Upper lobe of left lung (tissue), 6 donors: ENCODE measurements around the gene CRTC2. TPM values are rescaled to one million over a fixed set of nuclear protein-coding genes. Genes with fewer than 3 reads are reported as not detected.
"Not testable (repeated sequence)": the region's sequence is repeated elsewhere in the genome, so short reads cannot be mapped to it uniquely, and the experiment has no call there.

Experiments
- ATAC-seq, 2 donors: fragments of 200-7000 bp; cut with Tn5 transposase; one replicate each; pipeline ENCODE4 v1.9.1; 2022; ENCODE audit warnings: mild to moderate bottlenecking in 2 of 2, moderate library complexity in 2 of 2; ENCODE audit not compliant: low FRiP score in 2 of 2
- DNase-seq, 2 donors: peaks; one replicate each; pipeline ENCODE4 v3.0.0-alpha.2; 2019 to 2020
- H3K27ac ChIP-seq, 4 donors: fragments of 200-600 bp; sonication (generic); one replicate each; pipeline ENCODE4 v1.5.1; 2016 to 2019
- H3K27me3 ChIP-seq, 4 donors: fragments of 200-600 bp; sonication (generic); one replicate each; pipeline ENCODE4 v1.5.1; 2017 to 2019
- H3K36me3 ChIP-seq, 4 donors: fragments of 200-600 bp; sonication (generic); one replicate each; pipeline ENCODE4 v1.5.1; 2016 to 2019
- H3K4me1 ChIP-seq, 4 donors: fragments of 200-600 bp; sonication (generic); one replicate each; pipeline ENCODE4 v1.5.1; 2018 to 2019
- H3K4me3 ChIP-seq, 4 donors: fragments of 200-600 bp; sonication (generic); one replicate each; pipeline ENCODE4 v1.5.1; 2017 to 2019; ENCODE audit warnings: mild to moderate bottlenecking in 2 of 4, moderate library complexity in 1 of 4
- H3K9me3 ChIP-seq, 4 donors: fragments of 200-600 bp; sonication (generic); one replicate each; pipeline ENCODE4 v1.5.1; 2018 to 2019
- EP300 ChIP-seq, 4 donors: sonication (generic); formaldehyde crosslinking; IDR thresholded peaks; one replicate each; pipeline ENCODE4 v1.5.1; 2017; ENCODE audit warnings: antibody characterized with exemption in 4 of 4, control low read depth in 2 of 4
- POLR2A ChIP-seq, 4 donors: fragments of 450-650 bp; IDR thresholded peaks; one replicate each; pipeline ENCODE4 v1.5.1; 2016 to 2017; ENCODE audit warnings: antibody characterized with exemption in 4 of 4, mild to moderate bottlenecking in 2 of 4
- POLR2AphosphoS5 ChIP-seq, 2 donors: sonication (generic); formaldehyde crosslinking; IDR thresholded peaks; one replicate each; pipeline ENCODE4 v1.5.1; 2017; ENCODE audit warnings: antibody characterized with exemption in 2 of 2
- WGBS, 2 donors: methylation state at CpG; one replicate each; pipeline ENCODE4 v1.1.5; 2017 to 2018; 5-methylcytosine and 5-hydroxymethylcytosine counted together
- total RNA-seq, 6 donors: library from RNA; depleted of rRNA in 4 of 6; stranded (reverse); fragments of >200 nt in 4 of 6; gene quantifications; one replicate each; pipeline versions ENCODE4 v1.1.0 to v1.2.1, GENCODE V29; 2016 to 2021
- TF ChIP-seq, protein P1 (sequence below), 6 experiments: fragments of 450-650 bp in 4 of 6; fragments of 200-600 bp in 2 of 6; sonication (generic) in 2 of 6; IDR thresholded peaks; one replicate each; pipeline ENCODE4 v1.5.1; 2016 to 2019; ENCODE audit warnings: antibody characterized with exemption in 6 of 6
- donor health status: DM: no; HTN: no; CAD: no; lungs with moderate emphysema.
- donor health status: DM: no; HTN: yes; CAD: no; lungs with severe emphysema.

CRTC2 gene
- total RNA-seq, 6 donors from 2014 or later = 19.4 to 93.2 (median 37.6) TPM

DNA sequence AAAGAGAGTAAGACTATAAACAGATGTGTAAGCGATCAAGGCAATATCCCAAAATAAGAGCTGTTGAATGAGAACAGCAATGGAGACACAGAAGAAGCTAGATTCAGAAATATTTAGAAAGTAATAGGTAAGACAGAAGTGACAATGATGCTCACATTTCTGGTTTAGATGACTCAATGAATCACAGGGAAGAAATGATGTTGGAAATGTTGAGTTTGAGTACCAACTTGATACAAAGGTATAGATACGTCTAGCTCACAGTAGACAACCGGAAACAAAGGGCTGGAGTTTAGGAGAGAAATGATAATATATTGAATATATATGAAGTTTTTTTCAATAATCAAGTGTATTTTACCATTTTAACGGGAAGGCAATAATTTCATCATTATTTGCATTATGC is 42.1 kb downstream of the CRTC2 start:
- Histone ChIP-seq H3K4me1 (peaks cover 15 to 33% (median 19%) of the 10 kb centered on the region in 4 donors), H3K36me3 (peaks cover 0 to 5% (median 0%) of the 10 kb centered on the region in 4 donors), H3K27me3 (no peaks in the 10 kb centered on the region), H3K4me3 (no peak overlapping the region), H3K9me3 (no peaks in the 10 kb centered on the region), H3K27ac (no peak overlapping the region)
- TF ChIP-seq POLR2AphosphoS5 (IDR thresholded peaks at IDR 0.05) (no peak), EP300 (IDR thresholded peaks at IDR 0.05) (no peak)
- TF ChIP-seq, protein P1, sequence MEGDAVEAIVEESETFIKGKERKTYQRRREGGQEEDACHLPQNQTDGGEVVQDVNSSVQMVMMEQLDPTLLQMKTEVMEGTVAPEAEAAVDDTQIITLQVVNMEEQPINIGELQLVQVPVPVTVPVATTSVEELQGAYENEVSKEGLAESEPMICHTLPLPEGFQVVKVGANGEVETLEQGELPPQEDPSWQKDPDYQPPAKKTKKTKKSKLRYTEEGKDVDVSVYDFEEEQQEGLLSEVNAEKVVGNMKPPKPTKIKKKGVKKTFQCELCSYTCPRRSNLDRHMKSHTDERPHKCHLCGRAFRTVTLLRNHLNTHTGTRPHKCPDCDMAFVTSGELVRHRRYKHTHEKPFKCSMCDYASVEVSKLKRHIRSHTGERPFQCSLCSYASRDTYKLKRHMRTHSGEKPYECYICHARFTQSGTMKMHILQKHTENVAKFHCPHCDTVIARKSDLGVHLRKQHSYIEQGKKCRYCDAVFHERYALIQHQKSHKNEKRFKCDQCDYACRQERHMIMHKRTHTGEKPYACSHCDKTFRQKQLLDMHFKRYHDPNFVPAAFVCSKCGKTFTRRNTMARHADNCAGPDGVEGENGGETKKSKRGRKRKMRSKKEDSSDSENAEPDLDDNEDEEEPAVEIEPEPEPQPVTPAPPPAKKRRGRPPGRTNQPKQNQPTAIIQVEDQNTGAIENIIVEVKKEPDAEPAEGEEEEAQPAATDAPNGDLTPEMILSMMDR (IDR thresholded peaks at IDR 0.05) = no peak
- no peak for DNase-seq
- no peak for ATAC-seq
- 89 to 93% methylated on average over 4 of the region's 4 CpGs for WGBS, 2 donors

DNA sequence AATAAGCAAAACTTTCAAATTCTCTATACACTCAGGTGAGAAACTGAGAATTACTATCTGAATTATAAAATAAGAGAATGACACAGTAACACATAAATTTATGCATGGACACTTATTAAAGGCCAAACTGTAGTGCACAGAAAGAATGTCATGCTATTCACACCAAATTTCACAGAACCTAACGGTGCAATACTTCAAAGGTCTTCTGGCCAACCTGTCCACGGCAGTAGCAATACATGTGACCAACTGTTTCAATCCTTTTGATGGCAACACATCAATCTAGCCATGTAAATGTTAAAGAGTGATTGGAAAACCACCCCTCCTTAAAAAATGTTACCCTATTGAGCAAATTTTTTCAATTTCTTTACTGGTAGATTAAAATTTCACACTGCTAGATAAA is 46.1 kb downstream of the CRTC2 start:
- Histone ChIP-seq H3K27me3 (no peaks in the 10 kb centered on the region), H3K36me3 (peaks cover 0 to 15% (median 4%) of the 10 kb centered on the region in 4 donors), H3K4me3 (no peak overlapping the region), H3K9me3 (no peaks in the 10 kb centered on the region), H3K4me1 (peaks cover 0 to 14% (median 0%) of the 10 kb centered on the region in 4 donors), H3K27ac (no peak overlapping the region)
- TF ChIP-seq POLR2AphosphoS5 (IDR thresholded peaks at IDR 0.05) (no peak), EP300 (IDR thresholded peaks at IDR 0.05) (no peak), POLR2A (IDR thresholded peaks at IDR 0.05) (no peak)
- TF ChIP-seq, protein P1 (IDR thresholded peaks at IDR 0.05) = no peak
- DNase-seq (no peak), ATAC-seq (no peak)
- 77 to 78% methylated on average over 2 of the region's 2 CpGs for WGBS, 2 donors

DNA sequence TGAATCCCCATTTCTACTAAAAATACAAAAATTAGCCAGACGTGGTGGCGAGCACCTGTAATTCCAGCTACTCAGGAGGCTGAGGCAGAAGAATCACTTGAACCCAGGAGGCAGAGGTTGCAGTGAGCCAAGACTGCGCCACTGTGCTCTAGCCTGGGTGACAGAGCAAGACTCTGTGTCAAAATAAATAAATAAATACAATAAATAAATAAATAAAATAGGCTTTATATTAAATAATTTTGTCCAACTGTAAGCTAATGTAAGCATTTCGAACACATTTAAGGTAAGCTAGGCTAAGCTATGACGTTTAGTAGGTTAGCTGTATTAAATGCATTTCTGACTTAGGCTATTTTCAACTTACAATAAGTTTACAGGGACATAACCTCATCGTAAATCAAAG is 47.9 kb downstream of the CRTC2 start:
- Histone ChIP-seq H3K36me3 (peaks cover 0 to 11% (median 4%) of the 10 kb centered on the region in 4 donors), H3K4me1 (peaks cover 0 to 14% (median 0%) of the 10 kb centered on the region in 4 donors)
- not testable (repeated sequence) for DNase-seq, H3K9me3 ChIP-seq, H3K4me3 ChIP-seq, H3K27ac ChIP-seq, ATAC-seq, H3K27me3 ChIP-seq
- 87 to 92% methylated on average over 6 of the region's 6 CpGs for WGBS, 2 donors

DNA sequence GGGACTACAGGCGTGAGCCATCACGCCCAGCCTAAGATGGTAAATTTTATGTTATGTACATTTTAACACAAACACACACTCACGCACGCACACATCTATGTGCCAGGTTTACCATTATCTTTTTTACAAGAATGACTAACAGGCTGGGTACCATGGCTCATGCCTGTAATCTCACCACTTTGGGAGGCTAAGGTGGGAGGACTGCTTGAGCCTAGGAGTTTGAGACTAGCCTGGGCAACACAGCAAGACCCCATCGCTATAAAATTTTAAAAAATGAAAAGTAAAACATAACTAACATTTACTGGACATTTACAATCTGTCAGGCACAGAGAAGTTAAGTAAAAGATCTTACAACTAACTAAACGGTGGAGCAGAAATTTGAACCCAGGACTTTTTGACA is 50.3 kb downstream of the CRTC2 start:
- DNase-seq (no peak), ATAC-seq (no peak)
- WGBS, 2 donors = 96 to 97% methylated on average over 6 of the region's 6 CpGs
- Histone ChIP-seq H3K4me1 (peaks cover 0 to 19% (median 9%) of the 10 kb centered on the region in 4 donors), H3K27ac (no peak overlapping the region), H3K27me3 (no peaks in the 10 kb centered on the region), H3K9me3 (no peaks in the 10 kb centered on the region), H3K4me3 (no peak overlapping the region), H3K36me3 (peaks cover 0 to 11% (median 4%) of the 10 kb centered on the region in 4 donors)
- TF ChIP-seq, protein P1 (IDR thresholded peaks at IDR 0.05) = no peak
- TF ChIP-seq EP300 (IDR thresholded peaks at IDR 0.05) (no peak), POLR2A (IDR thresholded peaks at IDR 0.05) (no peak), POLR2AphosphoS5 (IDR thresholded peaks at IDR 0.05) (no peak)

DNA sequence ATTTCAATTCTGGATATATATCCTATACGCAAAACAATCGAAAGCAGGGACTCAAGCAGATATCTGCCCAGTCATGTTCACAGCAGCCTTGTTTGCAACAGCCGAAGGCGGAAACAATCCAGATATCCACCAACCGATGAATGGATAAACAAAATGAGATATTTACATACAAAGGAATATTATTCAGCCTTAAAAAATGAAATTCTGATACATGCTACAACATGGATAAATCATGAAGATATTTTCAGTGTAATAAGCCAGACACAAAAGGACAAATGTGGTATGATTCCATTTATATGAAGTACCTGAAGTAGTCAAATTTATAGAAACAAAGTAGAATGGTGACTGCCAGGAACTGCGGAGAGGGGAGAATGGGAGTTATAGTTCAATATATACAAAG is 51.3 kb downstream of the CRTC2 start:
- TF ChIP-seq, protein P1 (IDR thresholded peaks at IDR 0.05) = no peak
- TF ChIP-seq POLR2AphosphoS5 (IDR thresholded peaks at IDR 0.05) (no peak), POLR2A (IDR thresholded peaks at IDR 0.05) (no peak), EP300 (IDR thresholded peaks at IDR 0.05) (no peak)
- no peaks in the 10 kb centered on the region for H3K27me3 ChIP-seq
- H3K36me3 ChIP-seq = peaks cover 0 to 11% (median 4%) of the 10 kb centered on the region in 4 donors
- DNase-seq = no peak
- H3K4me3 ChIP-seq = no peak overlapping the region
- H3K9me3 ChIP-seq = no peaks in the 10 kb centered on the region
- 86 to 95% methylated on average over 6 of the region's 6 CpGs for WGBS, 2 donors
- H3K4me1 ChIP-seq = peaks cover 0 to 21% (median 9%) of the 10 kb centered on the region in 4 donors
- H3K27ac ChIP-seq = no peak overlapping the region
- ATAC-seq = no peak
